ENCODE results near the gene TMEM258.
A peak's percentile ranks its signal among the peaks of the same experiment; 100 is the strongest.

TMEM258 gene

DNA sequence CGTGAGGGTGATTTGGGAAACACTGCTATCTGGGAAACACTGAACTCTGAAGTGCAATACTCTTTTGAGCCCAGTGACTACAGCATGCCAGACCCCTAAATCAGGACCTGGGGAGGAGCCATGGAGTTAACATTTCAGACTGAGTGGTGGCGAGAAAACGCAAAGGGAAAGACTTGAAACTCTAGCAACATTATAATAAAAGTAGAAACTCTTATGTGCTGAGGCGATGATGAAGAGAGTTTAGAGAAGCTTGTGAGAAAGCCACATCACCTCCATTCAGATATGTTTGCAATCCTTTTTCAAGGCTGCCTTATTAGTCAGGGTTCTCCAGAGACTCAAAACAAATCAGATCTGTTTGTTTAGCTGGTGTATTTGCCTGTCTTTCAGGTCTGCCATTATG, 2.2 kb upstream of the TMEM258 start:
- no peak for DNase-seq

- DNase-seq = no peak
These were observed 1.4 kb upstream of the TMEM258 start for GRCh38 chr11:61793829-61794204.

DNA sequence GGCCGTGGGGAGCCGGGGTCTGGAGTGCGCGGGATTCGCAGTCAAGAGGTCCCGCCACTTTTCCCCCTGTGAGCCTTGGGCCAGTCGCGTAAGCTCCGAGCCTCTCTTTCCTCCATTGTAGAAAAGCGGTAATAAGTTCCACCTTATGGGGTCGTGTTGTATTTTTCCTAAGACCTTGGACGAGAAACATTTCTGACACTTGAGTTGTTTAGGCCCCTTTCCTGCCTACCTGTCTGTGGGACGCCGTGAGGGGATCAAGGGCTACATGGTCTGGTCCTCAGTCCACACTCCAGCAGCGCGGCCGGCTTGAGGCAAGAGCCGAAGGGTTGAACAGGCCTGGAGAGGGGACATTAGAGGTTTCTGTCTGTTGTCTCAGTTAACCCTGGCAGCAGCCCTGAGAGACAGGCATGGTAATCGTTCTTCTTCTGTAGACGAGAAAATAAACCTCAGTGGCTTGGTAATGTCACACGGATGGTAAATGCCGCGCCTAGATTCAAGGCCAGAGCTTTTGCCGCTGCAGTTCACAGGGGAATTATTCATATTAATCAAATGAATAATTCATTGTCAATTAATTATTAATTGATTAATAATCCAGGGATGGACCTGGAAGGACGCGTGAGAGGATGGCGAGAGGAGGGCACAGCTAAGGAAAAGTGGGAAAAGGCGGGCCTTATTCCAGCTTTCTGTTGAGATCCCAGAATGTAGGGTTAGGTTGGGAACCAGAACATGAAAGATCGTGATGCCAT, 857 bp upstream of the TMEM258 start:
- no peak for DNase-seq

GRCh38 chr11:61791737-61792309, 576 bp downstream of the TMEM258 start:
- DNase-seq = peak; percentile 59 to 75

DNA sequence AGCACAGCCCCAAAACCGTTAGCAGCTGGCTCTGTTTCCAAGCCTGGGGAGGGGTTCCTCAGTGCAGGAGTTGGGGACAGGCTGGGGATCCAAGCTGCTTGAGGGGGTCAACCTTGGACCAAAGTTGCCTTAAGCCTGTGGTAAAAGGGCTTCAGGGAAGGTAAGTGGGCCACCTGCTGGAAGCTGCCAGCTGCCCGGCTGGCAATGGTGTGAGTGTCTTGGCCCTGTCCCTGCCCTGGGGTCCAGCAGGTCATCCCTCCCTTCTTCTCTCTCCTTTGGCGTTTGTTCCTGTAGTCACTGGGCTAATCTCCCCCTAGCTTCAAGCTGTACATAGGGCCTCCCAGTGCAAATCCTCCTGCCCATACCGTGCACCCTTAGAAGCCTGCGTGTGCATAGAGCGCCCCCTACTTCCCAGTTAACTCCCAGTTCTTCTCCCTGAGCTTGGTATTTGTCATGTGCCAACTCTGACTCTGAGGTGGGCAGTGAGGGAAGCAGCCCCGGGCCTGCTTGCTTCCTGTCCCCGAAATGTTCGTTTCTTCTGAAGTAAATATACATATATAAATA, 4.4 kb downstream of the TMEM258 start:
- peak; percentile 31 to 39 for DNase-seq

DNA sequence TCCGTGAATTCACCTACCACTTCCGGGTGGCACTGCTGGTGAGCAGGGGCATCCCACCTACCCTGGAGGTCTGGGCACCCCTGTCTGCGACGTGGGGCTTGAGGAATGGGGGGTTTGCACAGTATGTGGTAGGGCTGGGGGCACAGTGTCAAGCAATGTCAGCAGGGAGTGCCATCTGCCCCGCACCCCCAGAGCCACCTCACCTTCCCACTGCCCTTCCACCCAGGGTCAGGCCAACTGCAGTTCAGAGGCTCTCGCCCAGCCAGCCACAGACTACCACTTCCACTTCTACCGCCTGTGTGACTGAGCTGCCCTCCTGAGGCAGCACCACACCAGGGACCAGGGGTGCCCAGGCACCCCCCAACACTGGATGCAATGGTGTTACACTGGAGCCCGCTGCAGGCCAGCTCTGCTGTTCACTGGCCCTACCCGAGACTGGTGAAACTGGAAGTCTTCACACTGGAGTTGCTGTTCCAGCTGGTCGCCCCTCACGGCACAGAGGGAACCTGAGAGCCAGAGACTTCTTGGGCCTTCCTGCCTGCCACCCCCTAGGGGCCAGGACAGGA, 6.5 kb downstream of the TMEM258 start:
- no peak for DNase-seq

- no peak for DNase-seq
These were observed 7.9 kb downstream of the TMEM258 start for GRCh38 chr11:61784506-61784805.

- no peak for DNase-seq
These were observed 8.5 kb downstream of the TMEM258 start for GRCh38 chr11:61783717-61784505.

- no peak for DNase-seq
These were observed 9.6 kb downstream of the TMEM258 start for GRCh38 chr11:61782841-61783240.

GRCh38 chr11:61782299-61782698, 10.1 kb downstream of the TMEM258 start:
- no peak for DNase-seq

DNA sequence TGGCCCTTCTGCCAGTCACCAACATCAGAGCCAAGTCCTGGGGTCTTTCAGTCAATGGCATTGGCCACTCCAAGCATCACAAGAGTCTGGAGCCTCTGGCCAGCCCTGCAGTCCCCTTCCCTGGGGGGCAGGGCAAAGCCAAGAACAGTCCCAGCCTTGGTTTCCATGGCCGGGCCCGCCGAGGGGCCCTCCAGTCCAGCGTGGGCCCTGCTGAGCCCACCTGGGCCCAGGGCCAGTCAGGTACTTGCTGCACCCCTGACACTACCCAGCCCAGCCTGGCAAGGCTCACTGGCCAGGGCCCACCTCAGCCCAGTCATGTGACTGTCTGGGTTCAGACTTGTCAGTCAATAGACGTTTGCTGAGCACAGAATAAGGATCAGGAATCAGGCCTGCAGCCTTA, 10.8 kb downstream of the TMEM258 start:
- no peak for DNase-seq

- DNase-seq = no peak
These were observed 11.7 kb downstream of the TMEM258 start for GRCh38 chr11:61780581-61781162.

GRCh38 chr11:61779666-61780525, 12.5 kb downstream of the TMEM258 start:
- no peak for DNase-seq

DNA sequence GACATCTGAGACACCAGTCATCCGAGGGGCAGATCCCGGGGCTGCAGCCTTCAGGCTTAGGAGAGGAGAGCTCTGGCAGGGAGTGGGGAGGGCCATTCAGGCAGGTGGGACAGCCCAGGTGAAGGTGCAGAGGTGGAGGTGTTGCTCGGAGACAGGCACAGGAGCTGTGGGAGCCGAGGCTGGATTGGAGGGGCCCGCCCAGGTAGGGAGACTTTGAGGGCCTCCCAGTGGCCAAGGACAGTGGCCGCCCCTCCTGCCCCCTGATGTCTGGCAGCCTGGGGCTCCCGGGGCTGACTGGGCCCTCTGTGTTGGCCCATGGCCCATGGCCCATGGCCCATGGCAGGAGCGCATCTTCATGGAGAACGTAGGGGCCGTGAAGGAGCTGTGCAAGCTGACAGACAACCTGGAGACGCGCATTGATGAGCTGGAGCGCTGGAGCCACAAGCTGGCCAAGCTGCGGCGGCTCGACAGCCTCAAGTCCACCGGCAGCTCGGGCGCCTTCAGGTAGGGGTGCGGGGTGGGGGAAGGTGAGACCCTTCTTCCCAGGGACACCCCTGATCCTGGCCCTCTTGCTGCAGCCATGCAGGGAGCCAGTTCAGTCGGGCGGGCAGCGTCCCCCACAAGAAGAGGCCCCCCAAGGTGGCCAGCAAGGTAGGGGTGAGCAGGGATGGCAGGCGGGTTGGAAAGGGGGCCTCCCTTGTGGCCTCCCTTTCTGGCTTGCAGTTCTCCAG, 13.3 kb downstream of the TMEM258 start:
- DNase-seq = no peak

DNA sequence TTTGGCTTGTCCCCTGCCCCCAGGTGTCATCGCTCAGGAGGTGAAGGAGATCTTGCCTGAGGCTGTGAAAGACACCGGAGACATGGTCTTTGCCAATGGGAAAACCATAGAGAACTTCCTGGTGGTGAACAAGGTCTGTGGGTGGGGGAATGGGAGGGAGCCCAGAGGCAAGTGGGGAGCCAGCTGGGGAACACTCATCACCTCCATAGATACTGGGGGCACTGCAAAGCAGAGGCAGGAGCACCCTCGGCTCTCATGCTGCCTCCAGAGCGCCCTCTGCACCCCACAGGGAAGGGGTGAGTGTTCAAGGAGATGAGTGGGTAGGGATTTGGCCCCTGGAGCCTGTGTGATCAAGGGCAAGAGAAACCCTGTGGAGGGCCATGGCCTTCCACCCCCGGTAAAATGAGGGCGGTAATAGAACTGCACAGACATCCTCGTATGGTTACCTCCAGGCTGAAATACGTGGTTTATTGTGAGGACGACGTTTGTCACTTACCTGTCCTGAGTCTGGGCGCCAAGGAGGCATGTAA, 14.0 kb downstream of the TMEM258 start:
- no peak for DNase-seq

DNA sequence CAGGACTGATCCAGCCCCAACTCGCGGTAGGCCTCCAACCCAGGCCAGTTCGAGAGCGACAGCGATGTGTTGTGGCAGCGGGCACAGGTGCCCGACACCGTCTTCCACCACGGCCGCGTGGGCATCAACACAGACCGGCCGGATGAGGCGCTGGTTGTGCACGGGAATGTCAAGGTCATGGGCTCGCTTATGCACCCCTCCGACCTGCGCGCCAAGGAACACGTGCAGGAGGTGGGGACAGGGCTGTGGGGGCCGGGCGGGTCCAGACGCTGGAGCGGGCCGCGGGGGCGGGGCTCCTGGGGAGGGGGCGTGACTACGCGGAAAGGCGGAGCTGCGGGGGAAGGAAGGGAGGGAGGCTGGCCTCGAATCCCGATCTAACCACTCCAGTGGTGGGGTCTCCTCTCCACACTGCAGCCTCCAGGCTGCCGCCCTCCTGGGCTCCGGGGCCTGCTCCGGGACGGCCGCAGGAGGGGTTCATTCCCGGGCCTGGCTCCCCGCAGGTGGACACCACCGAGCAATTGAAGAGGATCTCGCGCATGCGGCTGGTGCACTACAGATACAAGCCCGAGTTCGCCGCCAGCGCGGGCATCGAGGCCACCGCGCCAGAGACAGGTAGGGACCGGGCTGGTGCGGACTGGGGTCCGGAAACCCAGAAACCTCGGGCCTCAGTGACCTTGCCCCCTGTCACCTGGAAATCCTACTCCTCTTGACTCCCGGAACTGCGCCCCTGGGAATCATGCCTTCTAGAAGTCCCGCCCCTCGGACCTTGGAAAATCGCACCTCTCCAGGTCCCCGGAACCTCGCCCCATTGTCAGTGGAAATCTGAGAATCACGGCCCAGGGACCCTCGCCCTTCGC, 14.9 kb downstream of the TMEM258 start:
- DNase-seq = no peak

DNA sequence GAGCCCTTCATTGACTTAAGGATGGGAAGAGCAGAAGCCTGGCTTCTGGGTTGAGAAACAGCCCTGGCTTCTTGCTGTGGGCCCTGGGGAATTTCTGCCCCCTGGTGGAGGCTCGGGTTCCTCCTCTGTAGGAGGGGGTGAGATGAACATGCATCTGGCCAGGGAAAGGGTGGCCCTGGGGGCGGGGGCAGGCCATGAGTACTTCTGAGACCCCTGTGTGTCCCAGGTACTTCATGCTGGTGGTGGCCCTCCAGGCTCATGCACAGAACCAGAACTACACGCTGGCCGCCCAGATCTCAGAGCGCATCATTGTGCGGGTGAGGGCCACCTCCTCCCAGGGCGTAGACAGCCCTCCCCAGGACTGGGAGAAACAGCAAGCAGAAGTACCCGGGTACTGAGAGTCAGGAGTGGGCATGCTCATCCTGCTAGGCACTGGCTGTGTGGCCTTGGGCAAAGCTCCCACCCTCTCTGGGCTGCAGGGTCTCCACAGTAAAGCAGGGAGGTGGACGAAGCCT, 15.8 kb downstream of the TMEM258 start:
- DNase-seq = peak; percentile 19 to 59

GRCh38 chr11:61775606-61776554, 16.5 kb downstream of the TMEM258 start:
- DNase-seq = no peak

GRCh38 chr11:61775106-61775505, 17.3 kb downstream of the TMEM258 start:
- no peak for DNase-seq

Data from SHP77 (cell line).